ENCODE results near the gene PPM1H. TPM values are rescaled to one million over a fixed set of nuclear protein-coding genes. Genes with fewer than 3 reads are reported as not detected.

Gene PPM1H
- total RNA-seq, 2 experiments from 2014 or later = 0.07 TPM; not detected in 1

DNA sequence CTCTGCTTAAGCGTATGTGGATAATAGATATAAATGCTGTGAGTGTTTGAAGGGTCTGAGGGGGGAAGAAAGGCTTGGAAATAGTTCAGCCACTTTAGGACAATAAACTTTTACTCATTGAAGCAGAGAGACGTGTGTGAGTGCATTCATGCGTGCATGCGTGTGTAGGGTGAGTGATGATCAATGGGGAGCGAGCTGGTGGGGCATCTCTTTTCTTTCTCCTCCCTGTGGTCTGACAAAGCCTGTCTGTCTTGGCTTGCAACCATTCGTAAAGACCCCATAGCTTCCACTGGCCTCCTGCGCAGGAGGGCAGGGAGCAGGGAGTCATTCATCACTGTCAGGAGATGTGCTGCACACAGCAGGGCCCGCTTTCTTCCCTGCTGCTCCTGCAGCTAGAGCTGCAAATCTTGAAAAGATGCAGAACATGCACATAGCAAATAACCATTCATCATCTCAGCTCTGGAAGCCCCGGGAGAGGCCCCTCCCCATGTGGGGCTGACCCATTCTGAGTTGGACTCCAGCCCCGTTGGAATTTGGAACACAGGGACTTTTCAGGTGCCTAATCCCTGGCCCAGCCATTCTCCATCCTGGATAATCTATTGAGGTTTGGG is 223.2 kb downstream of the PPM1H start:
- H3K9me3 Mint-ChIP-seq = no peaks in the 10 kb centered on the region
- TF ChIP-seq, protein P1, sequence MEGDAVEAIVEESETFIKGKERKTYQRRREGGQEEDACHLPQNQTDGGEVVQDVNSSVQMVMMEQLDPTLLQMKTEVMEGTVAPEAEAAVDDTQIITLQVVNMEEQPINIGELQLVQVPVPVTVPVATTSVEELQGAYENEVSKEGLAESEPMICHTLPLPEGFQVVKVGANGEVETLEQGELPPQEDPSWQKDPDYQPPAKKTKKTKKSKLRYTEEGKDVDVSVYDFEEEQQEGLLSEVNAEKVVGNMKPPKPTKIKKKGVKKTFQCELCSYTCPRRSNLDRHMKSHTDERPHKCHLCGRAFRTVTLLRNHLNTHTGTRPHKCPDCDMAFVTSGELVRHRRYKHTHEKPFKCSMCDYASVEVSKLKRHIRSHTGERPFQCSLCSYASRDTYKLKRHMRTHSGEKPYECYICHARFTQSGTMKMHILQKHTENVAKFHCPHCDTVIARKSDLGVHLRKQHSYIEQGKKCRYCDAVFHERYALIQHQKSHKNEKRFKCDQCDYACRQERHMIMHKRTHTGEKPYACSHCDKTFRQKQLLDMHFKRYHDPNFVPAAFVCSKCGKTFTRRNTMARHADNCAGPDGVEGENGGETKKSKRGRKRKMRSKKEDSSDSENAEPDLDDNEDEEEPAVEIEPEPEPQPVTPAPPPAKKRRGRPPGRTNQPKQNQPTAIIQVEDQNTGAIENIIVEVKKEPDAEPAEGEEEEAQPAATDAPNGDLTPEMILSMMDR (IDR thresholded peaks at IDR 0.05) = no peak
- intact Hi-C loops (cut with micrococcal nuclease) = no loop called here
- POLR2A ChIA-PET = no interaction called here
- ATAC-seq = no peak
- DNase-seq = no peak
- no peak overlapping the region for H3K4me3 Mint-ChIP-seq
- H3K27me3 Mint-ChIP-seq = no peaks in the 10 kb centered on the region
- H3K27ac Mint-ChIP-seq = no peak overlapping the region
- H3K36me3 Mint-ChIP-seq (ENCODE audit: low read depth) = no peaks in the 10 kb centered on the region
- no peaks in the 10 kb centered on the region for H3K4me1 Mint-ChIP-seq (ENCODE audit: low read depth)
- CTCF ChIA-PET = interaction anchor here (2.0 kb wide), 1 partner anchor 131 kb away, joined by 7 read pairs; no protein-coding TSS in a partner anchor

GRCh38 chr12:62709311-62709710 is 225.6 kb downstream of the PPM1H start:
- CTCF ChIA-PET = interaction anchor here (1.4 kb wide), 1 partner anchor 11 kb away, joined by 4 read pairs; no protein-coding TSS in a partner anchor
- Mint-ChIP-seq H3K36me3 (ENCODE audit: low read depth) (no peaks in the 10 kb centered on the region), H3K4me1 (ENCODE audit: low read depth) (no peaks in the 10 kb centered on the region)

DNA sequence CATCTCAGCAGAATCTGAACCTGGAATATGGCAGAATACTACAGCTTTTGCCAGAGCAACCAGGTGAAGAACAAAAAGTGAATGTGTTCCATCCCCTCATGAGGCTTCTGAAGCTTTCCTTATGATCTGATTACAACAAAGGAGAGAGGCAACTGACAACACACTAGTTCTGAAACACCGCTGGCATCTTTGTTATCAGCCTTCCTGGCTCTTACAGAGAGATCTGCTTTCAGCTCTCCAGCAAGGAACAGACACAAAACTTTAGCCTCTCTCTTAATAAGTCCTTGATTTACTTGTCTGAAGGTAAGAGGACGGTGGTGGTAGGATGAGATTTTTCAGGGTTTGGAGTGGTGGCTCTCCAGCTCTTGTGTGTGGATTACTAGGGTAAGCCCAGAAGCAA is 227.0 kb downstream of the PPM1H start:
- ChIA-PET CTCF (interaction anchor here (1.2 to 1.4 kb wide), 2 partner anchors 13 to 105 kb away, joined by 4 read pairs; no protein-coding TSS in a partner anchor), POLR2A (no interaction called here)
- DNase-seq (no peak), ATAC-seq (no peak)
- Mint-ChIP-seq H3K4me3 (no peak overlapping the region), H3K4me1 (ENCODE audit: low read depth) (no peaks in the 10 kb centered on the region), H3K27ac (no peak overlapping the region), H3K9me3 (no peaks in the 10 kb centered on the region), H3K27me3 (no peaks in the 10 kb centered on the region), H3K36me3 (ENCODE audit: low read depth) (no peaks in the 10 kb centered on the region)
- intact Hi-C loops (cut with micrococcal nuclease) = no loop called here
- TF ChIP-seq, protein P1 (IDR thresholded peaks at IDR 0.05) = no peak

More at GRCh38 chr12:62709311-62709710, 225.6 kb downstream of the PPM1H start:
- DNase-seq = no peak
- intact Hi-C loops (cut with micrococcal nuclease) = no loop called here
- Mint-ChIP-seq H3K27ac (no peak overlapping the region), H3K27me3 (no peaks in the 10 kb centered on the region), H3K9me3 (no peaks in the 10 kb centered on the region), H3K4me3 (no peak overlapping the region)
- POLR2A ChIA-PET = no interaction called here
- no peak for ATAC-seq
- TF ChIP-seq, protein P1 (IDR thresholded peaks at IDR 0.05) = no peak

GRCh38 chr12:62705846-62706245 is 229.1 kb downstream of the PPM1H start:
- Mint-ChIP-seq H3K4me3 (no peak overlapping the region), H3K36me3 (ENCODE audit: low read depth) (no peaks in the 10 kb centered on the region), H3K27me3 (no peaks in the 10 kb centered on the region), H3K4me1 (ENCODE audit: low read depth) (no peaks in the 10 kb centered on the region), H3K27ac (no peak overlapping the region), H3K9me3 (no peaks in the 10 kb centered on the region)
- TF ChIP-seq, protein P1 (IDR thresholded peaks at IDR 0.05) = no peak
- ChIA-PET CTCF (interaction anchor here (1.1 kb wide), 2 partner anchors 90 to 127 kb away, joined by 3 read pairs; no protein-coding TSS in a partner anchor), POLR2A (no interaction called here)
- DNase-seq (no peak), ATAC-seq (no peak)
- intact Hi-C loops (cut with micrococcal nuclease) = no loop called here

DNA sequence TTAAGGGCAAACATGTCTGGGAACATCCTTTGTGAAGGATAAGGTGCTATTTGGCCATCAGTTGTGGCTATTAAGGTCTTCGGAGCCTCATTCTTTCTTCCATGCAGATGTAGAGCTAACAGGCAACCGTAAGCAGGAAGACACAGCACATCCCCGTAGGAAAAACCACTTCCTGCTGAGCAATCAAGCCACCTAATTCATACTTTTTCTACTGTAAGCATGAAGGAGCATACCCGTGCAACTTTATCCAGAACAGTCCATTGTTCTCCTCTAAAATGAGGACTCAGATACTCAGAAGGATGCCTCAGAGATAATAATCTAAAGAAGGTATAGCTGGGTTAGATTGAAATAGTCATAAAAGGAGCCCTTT is 232.0 kb downstream of the PPM1H start:
- DNase-seq (no peak), ATAC-seq (no peak)
- Mint-ChIP-seq H3K27me3 (no peaks in the 10 kb centered on the region), H3K27ac (no peak overlapping the region), H3K9me3 (no peaks in the 10 kb centered on the region), H3K36me3 (ENCODE audit: low read depth) (no peaks in the 10 kb centered on the region), H3K4me3 (no peak overlapping the region), H3K4me1 (ENCODE audit: low read depth) (peaks cover 4% of the 10 kb centered on the region)
- ChIA-PET POLR2A (no interaction called here), CTCF (interaction anchor here (1.2 kb wide), 1 partner anchor 94 kb away, joined by 3 read pairs; no protein-coding TSS in a partner anchor)
- TF ChIP-seq, protein P1 (IDR thresholded peaks at IDR 0.05) = no peak
- intact Hi-C loops (cut with micrococcal nuclease) = no loop called here

Data from activated CD8-positive, alpha-beta T cell treated with anti-CD3 and anti-CD28 coated beads for 36 hours (primary cell).